Tibial nerve (tissue), 3 donors: Measurements from ENCODE around the gene NMRK1.

Experiments used
- CTCF ChIP-seq, 5 experiments: fragments of 200-600 bp in 3 of 5; fragments of 450-650 bp in 2 of 5; sonication (generic) in 3 of 5; IDR thresholded peaks; one replicate each; pipeline ENCODE4 v1.5.1; 2016 to 2019; ENCODE audit warnings: antibody characterized with exemption in 5 of 5, mild to moderate bottlenecking in 3 of 5, moderate library complexity in 2 of 5
- POLR2A ChIP-seq, 2 donors: fragments of 450-650 bp; IDR thresholded peaks; one replicate each; pipeline ENCODE4 v1.6.1; 2017; ENCODE audit warnings: antibody characterized with exemption in 2 of 2, mild to moderate bottlenecking in 2 of 2, moderate library complexity in 2 of 2

DNA sequence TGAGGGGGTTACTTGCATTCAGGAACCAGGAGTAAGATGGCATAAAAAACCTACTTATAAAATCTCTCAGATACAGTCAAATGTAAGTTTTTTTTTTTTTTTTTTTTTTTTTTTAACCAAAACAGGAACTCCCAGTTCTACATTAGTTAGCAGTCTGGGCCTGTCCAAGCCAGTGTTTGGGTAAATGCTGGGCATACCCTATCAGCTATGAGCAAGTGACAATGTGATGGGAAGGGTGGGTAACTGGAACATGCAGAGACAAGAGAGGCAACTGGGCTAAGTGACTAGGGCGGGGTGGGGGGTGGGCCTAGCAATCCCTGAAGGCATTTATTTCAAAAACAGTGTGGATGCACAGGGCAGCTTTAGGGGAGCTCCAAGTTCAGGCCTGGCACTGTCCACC lies 2.3 kb downstream of the NMRK1 start:
- no peak for TF ChIP-seq CTCF (IDR thresholded peaks at IDR 0.05)
- no peak for TF ChIP-seq POLR2A (IDR thresholded peaks at IDR 0.05)
